Lung (tissue), 12 donors: Measurements from ENCODE around the gene SDK1. TPM values are rescaled to one million over a fixed set of nuclear protein-coding genes. Genes with fewer than 3 reads are reported as not detected.
A peak's percentile ranks its signal among the peaks of the same experiment; 100 is the strongest.

Experiments used
- ATAC-seq: fragments of 200-7000 bp; cut with Tn5 transposase; one replicate; pipeline ENCODE4 v1.9.1; 2020; ENCODE audit warnings: moderate number of reproducible peaks; ENCODE audit not compliant: insufficient read depth, low FRiP score
- DNase-seq, 3 donors: peaks; one replicate each; pipeline ENCODE4 v3.0.0-alpha.2; 2013 to 2017
- H3K27ac ChIP-seq, 2 donors: one replicate each; pipeline ENCODE4 v1.5.1; 2013; ENCODE audit warnings: mild to moderate bottlenecking in 2 of 2, moderate library complexity in 2 of 2, control low read depth in 1 of 2, inconsistent platforms in 1 of 2, low read depth in 1 of 2, low read length in 1 of 2
- H3K27me3 ChIP-seq, 3 donors: one replicate each; pipeline ENCODE4 v1.5.1; 2013; ENCODE audit warnings: low read length in 2 of 3; ENCODE audit not compliant: control insufficient read depth in 3 of 3, insufficient read depth in 3 of 3
- H3K36me3 ChIP-seq, 4 donors: one replicate each; pipeline ENCODE4 v1.5.1; 2013; ENCODE audit warnings: low read length in 4 of 4, mild to moderate bottlenecking in 1 of 4, moderate library complexity in 1 of 4; ENCODE audit not compliant: control insufficient read depth in 4 of 4, insufficient read depth in 4 of 4
- H3K4me1 ChIP-seq, 5 donors: one replicate each; pipeline ENCODE4 v1.5.1; 2013; ENCODE audit warnings: low read length in 5 of 5, mild to moderate bottlenecking in 2 of 5, moderate library complexity in 1 of 5; ENCODE audit not compliant: control insufficient read depth in 5 of 5, insufficient read depth in 5 of 5
- H3K4me3 ChIP-seq: one replicate; pipeline ENCODE4 v1.5.1; 2013; ENCODE audit warnings: mild to moderate bottlenecking, control low read depth, moderate library complexity
- H3K9ac ChIP-seq, 2 donors: one replicate each; pipeline ENCODE4 v1.5.1; 2013; ENCODE audit warnings: low read length in 2 of 2, control low read depth in 1 of 2; ENCODE audit not compliant: insufficient read depth in 1 of 2
- H3K9me3 ChIP-seq, 4 donors: one replicate each; pipeline ENCODE4 v1.5.1; 2013; ENCODE audit warnings: low read length in 3 of 4, mild to moderate bottlenecking in 1 of 4, moderate library complexity in 1 of 4; ENCODE audit not compliant: control insufficient read depth in 4 of 4, insufficient read depth in 3 of 4
- WGBS, 2 donors: extraction: QIAGEN DNeasy Blood & Tissue Kit; methylation state at CpG; one replicate each; pipeline ENCODE4 v1.1.7; 2013; 5-methylcytosine and 5-hydroxymethylcytosine counted together
- polyA plus RNA-seq, 2 donors: library from polyadenylated mRNA; stranded (reverse); fragments of 200-250 nt; gene quantifications; one replicate each; pipeline ENCODE4 v1.2.1, GENCODE V29; 2013
- total RNA-seq, 2 donors: library from RNA; depleted of rRNA in 1 of 2; stranded (reverse); fragments of >200 nt in 1 of 2; gene quantifications; one replicate each; pipeline ENCODE4 v1.2.1, GENCODE V29; 2014 to 2021
- TF ChIP-seq, protein P1 (sequence below): IDR thresholded peaks from 2 replicates; pipeline ENCODE4 v1.5.1; 2012; ENCODE audit warnings: mild to moderate bottlenecking; ENCODE audit errors: control extremely low read depth, extremely low read depth
- donor health status: control.
- donor health status: control.
- donor health status: Bipolar disorder and iron deficiency.
- donor health status: healthy.
- donor health status: DM: yes; HTN: yes; CAD: no.

Gene SDK1
- total and polyA plus RNA-seq, 4 donors = 3.7 to 30.1 (median 12.7) TPM

DNA sequence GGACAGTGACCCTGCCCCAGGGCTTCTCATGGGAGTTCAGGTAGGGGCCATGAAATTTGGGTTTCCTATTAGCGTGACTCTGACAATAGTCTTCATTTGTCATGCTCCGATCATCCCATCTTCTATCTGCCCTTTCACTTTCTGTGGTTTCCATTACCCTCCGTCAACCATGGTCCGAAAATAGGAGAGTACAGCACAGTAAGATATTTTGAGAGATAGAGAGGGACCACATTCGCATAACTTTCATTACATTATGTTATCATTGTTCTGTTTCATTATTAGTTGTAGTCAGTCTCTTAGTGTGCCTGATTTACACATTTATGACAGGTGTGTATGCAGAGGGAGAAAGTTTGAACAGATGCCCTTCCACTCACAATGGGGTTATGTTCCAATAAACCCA is 649.2 kb downstream of the SDK1 start:
- Histone ChIP-seq H3K9me3 (peaks cover 0 to 9% (median 0%) of the 10 kb centered on the region in 4 donors), H3K27me3 (no peaks in the 10 kb centered on the region), H3K4me3 (no peak overlapping the region), H3K36me3 (peaks cover 0 to 8% (median 0%) of the 10 kb centered on the region in 4 donors), H3K27ac (peak overlapping the region in 1 of 2 donors; percentile 15), H3K4me1 (peaks cover 0 to 22% (median 4%) of the 10 kb centered on the region in 5 donors), H3K9ac (no peak overlapping the region)
- WGBS, 2 donors = 92 to 98% methylated on average over 5 of the region's 5 CpGs
- ATAC-seq (no peak), DNase-seq (no peak)
- TF ChIP-seq, protein P1, sequence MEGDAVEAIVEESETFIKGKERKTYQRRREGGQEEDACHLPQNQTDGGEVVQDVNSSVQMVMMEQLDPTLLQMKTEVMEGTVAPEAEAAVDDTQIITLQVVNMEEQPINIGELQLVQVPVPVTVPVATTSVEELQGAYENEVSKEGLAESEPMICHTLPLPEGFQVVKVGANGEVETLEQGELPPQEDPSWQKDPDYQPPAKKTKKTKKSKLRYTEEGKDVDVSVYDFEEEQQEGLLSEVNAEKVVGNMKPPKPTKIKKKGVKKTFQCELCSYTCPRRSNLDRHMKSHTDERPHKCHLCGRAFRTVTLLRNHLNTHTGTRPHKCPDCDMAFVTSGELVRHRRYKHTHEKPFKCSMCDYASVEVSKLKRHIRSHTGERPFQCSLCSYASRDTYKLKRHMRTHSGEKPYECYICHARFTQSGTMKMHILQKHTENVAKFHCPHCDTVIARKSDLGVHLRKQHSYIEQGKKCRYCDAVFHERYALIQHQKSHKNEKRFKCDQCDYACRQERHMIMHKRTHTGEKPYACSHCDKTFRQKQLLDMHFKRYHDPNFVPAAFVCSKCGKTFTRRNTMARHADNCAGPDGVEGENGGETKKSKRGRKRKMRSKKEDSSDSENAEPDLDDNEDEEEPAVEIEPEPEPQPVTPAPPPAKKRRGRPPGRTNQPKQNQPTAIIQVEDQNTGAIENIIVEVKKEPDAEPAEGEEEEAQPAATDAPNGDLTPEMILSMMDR = no peak

DNA sequence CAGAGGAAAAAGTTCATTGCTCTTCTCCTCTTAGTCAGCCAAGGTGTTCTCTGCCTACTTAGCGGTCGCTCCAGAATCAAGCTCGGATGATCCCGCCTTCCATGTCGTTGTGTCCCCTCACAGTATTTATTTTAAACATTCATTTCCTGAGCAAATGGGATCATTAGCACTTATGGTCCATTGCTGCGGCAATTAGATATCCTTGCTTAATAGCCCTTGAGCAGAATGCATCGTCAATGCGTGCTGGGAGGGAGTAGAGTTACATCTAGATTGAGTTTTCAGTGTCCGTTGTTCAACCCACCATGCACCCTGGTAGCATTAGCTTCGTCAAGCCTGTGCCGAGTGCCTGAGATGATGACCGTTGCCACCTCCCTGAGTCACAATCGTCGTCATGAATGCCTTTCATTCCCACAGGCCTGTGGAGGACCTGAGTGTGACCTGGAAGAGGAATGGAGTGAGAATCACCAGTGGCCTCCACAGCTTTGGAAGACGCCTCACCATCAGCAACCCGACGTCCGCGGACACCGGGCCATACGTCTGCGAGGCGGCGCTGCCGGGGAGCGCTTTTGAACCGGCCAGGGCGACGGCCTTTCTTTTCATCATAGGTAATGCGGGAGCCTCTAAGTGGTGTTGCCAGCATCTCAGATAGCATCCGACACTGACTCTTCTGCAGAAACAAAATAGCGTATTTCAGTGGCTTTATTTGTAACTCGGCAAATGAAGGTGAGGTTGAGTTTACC is 650.4 kb downstream of the SDK1 start:
- Histone ChIP-seq H3K27me3 (no peaks in the 10 kb centered on the region), H3K4me3 (no peak overlapping the region), H3K4me1 (peaks cover 0 to 31% (median 5%) of the 10 kb centered on the region in 5 donors), H3K36me3 (peaks cover 0 to 8% (median 0%) of the 10 kb centered on the region in 4 donors), H3K9me3 (peaks cover 0 to 6% (median 0%) of the 10 kb centered on the region in 4 donors), H3K27ac (no peak overlapping the region), H3K9ac (no peak overlapping the region)
- ATAC-seq (no peak), DNase-seq (no peak)
- TF ChIP-seq, protein P1 = no peak
- 96 to 97% methylated on average over 33 of the region's 33 CpGs for WGBS, 2 donors

DNA sequence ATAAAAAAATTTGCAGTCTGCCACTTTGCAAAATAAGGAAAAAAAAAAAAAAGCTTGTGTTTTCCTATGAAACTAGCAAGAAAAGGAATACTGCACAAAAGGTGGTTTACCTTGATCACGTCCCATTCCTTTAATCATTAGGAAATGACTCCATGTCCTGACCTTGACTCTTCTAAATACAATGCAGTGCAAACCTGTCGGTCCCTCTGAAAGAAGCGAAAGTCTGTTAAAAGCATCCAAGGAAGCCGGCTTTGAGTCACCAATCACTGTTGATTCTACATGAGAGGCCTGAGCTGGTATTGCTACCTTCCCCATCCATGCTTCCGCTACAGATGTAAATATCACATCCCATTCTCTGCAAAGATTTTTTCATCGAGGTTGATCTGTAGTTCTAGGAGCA is 652.1 kb downstream of the SDK1 start:
- 74 to 86% methylated on average over 6 of the region's 6 CpGs for WGBS, 2 donors
- no peak overlapping the region for H3K9ac ChIP-seq
- H3K4me1 ChIP-seq = peaks cover 0 to 32% (median 5%) of the 10 kb centered on the region in 5 donors
- peaks cover 0 to 8% (median 0%) of the 10 kb centered on the region in 4 donors for H3K36me3 ChIP-seq
- no peak overlapping the region for H3K27ac ChIP-seq
- peaks cover 0 to 6% (median 0%) of the 10 kb centered on the region in 4 donors for H3K9me3 ChIP-seq
- H3K27me3 ChIP-seq = no peaks in the 10 kb centered on the region
- no peak overlapping the region for H3K4me3 ChIP-seq
- TF ChIP-seq, protein P1 = no peak
- DNase-seq (no peak), ATAC-seq (no peak)
